SK-N-SH treated with all-trans-retinoic acid at 6 μM for 48 hours (cell line): ENCODE measurements around the gene PDE4B.

Experiments
- ATAC-seq: fragments of 200-7000 bp; cut with Tn5 transposase; 3 replicates; pipeline ENCODE4 v1.9.1; 2020; ENCODE audit warnings: mild to moderate bottlenecking, moderate library complexity
- ARNTL ChIP-seq: fragments of 450-650 bp; formaldehyde crosslinking; IDR thresholded peaks from 2 replicates; pipeline ENCODE4 v1.5.0; 2020; ENCODE audit warnings: low read depth, mild to moderate bottlenecking, moderate library complexity, borderline replicate concordance
- BACH2 ChIP-seq: fragments of 250-450 bp; sonication (Bioruptor Pico); IDR thresholded peaks from 2 replicates; pipeline ENCODE4 v1.9.0; 2021; ENCODE audit warnings: mild to moderate bottlenecking, borderline replicate concordance
- CSDC2 ChIP-seq: fragments of 250-450 bp; sonication (Bioruptor Pico); IDR thresholded peaks from 2 replicates; pipeline ENCODE4 v1.5.0; 2020; ENCODE audit warnings: mild to moderate bottlenecking, moderate library complexity
- ESRRG ChIP-seq: fragments of 250-450 bp; sonication (Bioruptor Pico); IDR thresholded peaks from 2 replicates; pipeline ENCODE4 v1.6.1; 2021; ENCODE audit warnings: mild to moderate bottlenecking
- GLIS3 ChIP-seq: fragments of 250-450 bp; sonication (Bioruptor Pico); IDR thresholded peaks from 2 replicates; pipeline ENCODE4 v1.5.0; 2020; ENCODE audit warnings: mild to moderate bottlenecking, moderate library complexity
- ISL1 ChIP-seq: fragments of 250-450 bp; sonication (Bioruptor Pico); IDR thresholded peaks from 2 replicates; pipeline ENCODE4 v2.1.2; 2022; ENCODE audit warnings: mild to moderate bottlenecking, moderate library complexity
- OSR1 ChIP-seq: fragments of 250-450 bp; sonication (Bioruptor Pico); IDR thresholded peaks from 2 replicates; pipeline ENCODE4 v1.8.0; 2022; ENCODE audit warnings: moderate library complexity, mild to moderate bottlenecking, inconsistent platforms
- PATZ1 ChIP-seq: fragments of 250-450 bp; sonication (Bioruptor Pico); IDR thresholded peaks from 2 replicates; pipeline ENCODE4 v1.8.0; 2020; ENCODE audit warnings: mild to moderate bottlenecking, moderate library complexity, borderline replicate concordance
- POU6F1 ChIP-seq: fragments of 250-450 bp; sonication (Bioruptor Pico); IDR thresholded peaks from 2 replicates; pipeline ENCODE4 v1.8.0; 2021; ENCODE audit warnings: low read depth, mild to moderate bottlenecking, moderate library complexity, borderline replicate concordance
- PPARA ChIP-seq: fragments of 250-450 bp; sonication (Bioruptor Pico); IDR thresholded peaks from 2 replicates; pipeline ENCODE4 v1.5.0; 2020; ENCODE audit warnings: mild to moderate bottlenecking, borderline replicate concordance
- RARB ChIP-seq: fragments of 250-450 bp; sonication (Bioruptor Pico); IDR thresholded peaks from 2 replicates; pipeline ENCODE4 v1.8.0; 2021; ENCODE audit warnings: mild to moderate bottlenecking, moderate library complexity
- TCF4 ChIP-seq: fragments of 250-450 bp; sonication (Bioruptor Pico); IDR thresholded peaks from 2 replicates; pipeline ENCODE4 v1.8.0; 2021; ENCODE audit warnings: mild to moderate bottlenecking, moderate library complexity, borderline replicate concordance
- TSHZ2 ChIP-seq: fragments of 250-450 bp; sonication (Bioruptor Pico); IDR thresholded peaks from 2 replicates; pipeline ENCODE4 v1.5.0; 2020; ENCODE audit warnings: mild to moderate bottlenecking, moderate library complexity
- ZC3H10 ChIP-seq: fragments of 250-450 bp; sonication (Bioruptor Pico); IDR thresholded peaks from 2 replicates; pipeline ENCODE4 v1.5.1; 2021; ENCODE audit warnings: mild to moderate bottlenecking, moderate library complexity
- ZFP3 ChIP-seq: fragments of 250-450 bp; sonication (Bioruptor Pico); IDR thresholded peaks from 2 replicates; pipeline ENCODE4 v1.5.0; 2020; ENCODE audit warnings: mild to moderate bottlenecking, moderate library complexity
- ZFP30 ChIP-seq: fragments of 450-650 bp; formaldehyde crosslinking; IDR thresholded peaks from 2 replicates; pipeline ENCODE4 v1.5.0; 2022; ENCODE audit warnings: mild to moderate bottlenecking, moderate library complexity
- ZNF565 ChIP-seq: fragments of 450-650 bp; formaldehyde crosslinking; conservative IDR thresholded peaks from 2 replicates; pipeline ENCODE4 v1.5.0; 2020; ENCODE audit warnings: low read depth, mild to moderate bottlenecking, moderate library complexity
- ZNF70 ChIP-seq: fragments of 450-650 bp; formaldehyde crosslinking; IDR thresholded peaks from 2 replicates; pipeline ENCODE4 v1.5.0; 2020; ENCODE audit warnings: mild to moderate bottlenecking, moderate library complexity
- ZNF8 ChIP-seq: fragments of 450-650 bp; formaldehyde crosslinking; IDR thresholded peaks from 2 replicates; pipeline ENCODE4 v1.5.0; 2020; ENCODE audit warnings: mild to moderate bottlenecking, moderate library complexity
- TF ChIP-seq, protein P1 (sequence below): fragments of 250-450 bp; sonication (Bioruptor Pico); IDR thresholded peaks from 2 replicates; pipeline ENCODE4 v1.5.1; 2020; ENCODE audit warnings: low read depth, mild to moderate bottlenecking, moderate library complexity

PDE4B gene

DNA sequence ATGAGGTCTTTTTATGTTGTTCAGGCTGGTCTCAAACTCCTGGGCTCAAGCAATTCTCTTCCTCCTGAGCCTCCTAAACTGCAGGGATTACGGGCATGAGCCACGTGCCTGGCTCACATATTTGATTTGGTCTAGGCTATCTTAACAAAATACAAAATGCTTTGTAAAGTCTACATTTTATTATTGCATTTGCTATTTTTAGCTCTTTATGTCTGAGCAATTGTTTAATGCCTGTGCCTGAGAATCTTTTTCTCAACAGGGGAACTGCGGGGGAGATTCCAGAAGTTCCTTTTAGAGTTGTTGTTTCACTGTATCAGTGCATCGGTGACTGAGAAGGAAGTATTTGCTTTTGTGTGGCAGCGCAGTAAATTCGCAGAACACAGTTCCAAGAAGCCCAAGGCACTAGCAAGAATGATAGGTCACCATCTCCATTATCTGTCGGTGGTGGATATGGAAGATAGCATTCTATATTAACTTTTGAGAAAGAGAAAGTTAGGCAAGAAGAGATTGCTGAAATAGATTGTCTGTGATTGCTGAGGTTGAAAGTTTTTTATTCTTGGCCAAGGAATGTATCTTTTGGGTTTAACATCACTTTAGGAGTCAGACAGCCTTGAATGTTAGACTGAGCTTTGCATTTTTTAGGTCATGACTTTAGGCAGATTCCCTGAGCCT is 167.3 kb downstream of the PDE4B start:
- no peak for ATAC-seq
- no peak for TF ChIP-seq ZNF8 (CRISPR knock-in tag)
- peak; percentile 59 for TF ChIP-seq ISL1 (CRISPR knock-in tag)
- 0 out of 2 replicates have a peak, but pooled peaks have one; percentile 15 for TF ChIP-seq ZFP3
- TF ChIP-seq, all 23 proteins: peak for 2

GRCh38 chr1:65963156-65963888 is 170.6 kb downstream of the PDE4B start:
- ATAC-seq = no peak
- TF ChIP-seq ZNF70 (no peak), TCF4 (no peak), POU6F1 (CRISPR knock-in tag) (no peak), RARB (CRISPR knock-in tag) (no peak), ZNF8 (CRISPR knock-in tag) (no peak), CSDC2 (no peak), ESRRG (CRISPR knock-in tag) (no peak), ISL1 (CRISPR knock-in tag) (no peak), ZFP30 (CRISPR knock-in tag) (no peak), BACH2 (no peak), ZFP3 (no peak), PATZ1 (no peak), PPARA (CRISPR knock-in tag) (no peak), TSHZ2 (no peak), ZC3H10 (CRISPR knock-in tag) (no peak), OSR1 (CRISPR knock-in tag) (no peak), ZNF565 (CRISPR knock-in tag) (no peak), GLIS3 (no peak), ARNTL (no peak)
- TF ChIP-seq, protein P1, sequence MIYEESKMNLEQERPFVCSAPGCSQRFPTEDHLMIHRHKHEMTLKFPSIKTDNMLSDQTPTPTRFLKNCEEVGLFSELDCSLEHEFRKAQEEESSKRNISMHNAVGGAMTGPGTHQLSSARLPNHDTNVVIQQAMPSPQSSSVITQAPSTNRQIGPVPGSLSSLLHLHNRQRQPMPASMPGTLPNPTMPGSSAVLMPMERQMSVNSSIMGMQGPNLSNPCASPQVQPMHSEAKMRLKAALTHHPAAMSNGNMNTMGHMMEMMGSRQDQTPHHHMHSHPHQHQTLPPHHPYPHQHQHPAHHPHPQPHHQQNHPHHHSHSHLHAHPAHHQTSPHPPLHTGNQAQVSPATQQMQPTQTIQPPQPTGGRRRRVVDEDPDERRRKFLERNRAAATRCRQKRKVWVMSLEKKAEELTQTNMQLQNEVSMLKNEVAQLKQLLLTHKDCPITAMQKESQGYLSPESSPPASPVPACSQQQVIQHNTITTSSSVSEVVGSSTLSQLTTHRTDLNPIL (CRISPR knock-in tag) = no peak

- ATAC-seq = no peak
- TF ChIP-seq ZFP30 (CRISPR knock-in tag) (no peak), ZNF565 (CRISPR knock-in tag) (no peak), ZNF70 (no peak), OSR1 (CRISPR knock-in tag) (no peak), ZFP3 (no peak), PATZ1 (no peak), PPARA (CRISPR knock-in tag) (no peak)
- TF ChIP-seq, all 23 proteins: peak for 0
These were observed 171.4 kb downstream of the PDE4B start for GRCh38 chr1:65964123-65964522.
